CD14-positive monocyte (primary cell): Measurements from ENCODE around the gene BMPR1B. TPM values are rescaled to one million over a fixed set of nuclear protein-coding genes. Genes with fewer than 3 reads are reported as not detected.

Experiments
- DNase-seq, 3 donors: peaks; one replicate each; pipeline ENCODE4 v3.0.0-alpha.2; 2011 to 2022
- H2AFZ ChIP-seq: 2 replicates; pipeline ENCODE4 v1.6.0; 2012; ENCODE audit warnings: mild to moderate bottlenecking, low read depth, low read length, inconsistent platforms; ENCODE audit not compliant: insufficient read depth, poor library complexity, severe bottlenecking
- H3K27ac ChIP-seq, 2 donors: 1 replicate in 1 of 2; 2 replicates in 1 of 2; pipeline ENCODE4 v1.5.1; 2012 to 2013; ENCODE audit warnings: low read length in 2 of 2, control low read depth in 1 of 2, inconsistent platforms in 1 of 2, low read depth in 1 of 2, mild to moderate bottlenecking in 1 of 2
- H3K27me3 ChIP-seq, 2 donors: one replicate each; pipeline versions ENCODE4 v1.6.0 to v1.6.1; 2011 to 2013; ENCODE audit warnings: low read length in 2 of 2; ENCODE audit not compliant: control insufficient read depth in 2 of 2, insufficient read depth in 2 of 2
- H3K36me3 ChIP-seq, 2 donors: replicated peaks in 1 of 2; 1 replicate in 1 of 2; 2 replicates in 1 of 2; pipeline versions ENCODE4 v1.5.1 to v1.6.1; 2012 to 2013; ENCODE audit warnings: low read length in 2 of 2, control low read depth in 1 of 2, inconsistent platforms in 1 of 2, mild to moderate bottlenecking in 1 of 2; ENCODE audit not compliant: insufficient read depth in 2 of 2, control insufficient read depth in 1 of 2
- H3K4me1 ChIP-seq, 2 donors: 1 replicate in 1 of 2; 2 replicates in 1 of 2; pipeline versions ENCODE4 v1.5.1 to v1.6.1; 2012 to 2013; ENCODE audit warnings: low read length in 2 of 2, control low read depth in 1 of 2, inconsistent platforms in 1 of 2, mild to moderate bottlenecking in 1 of 2, moderate library complexity in 1 of 2; ENCODE audit not compliant: insufficient read depth in 2 of 2, control insufficient read depth in 1 of 2
- H3K4me2 ChIP-seq: replicated peaks from 2 replicates; pipeline ENCODE3; 2012; ENCODE audit warnings: low read length, moderate library complexity, mild to moderate bottlenecking; ENCODE audit not compliant: poor library complexity, severe bottlenecking; ENCODE audit errors: extremely low read depth
- H3K4me3 ChIP-seq, 3 experiments: fragments of 200-600 bp in 1 of 3; sonication (generic) in 1 of 3; replicated peaks in 1 of 3; 1 replicate in 2 of 3; 2 replicates in 1 of 3; pipeline ENCODE4 v1.5.1; 2011 to 2013; ENCODE audit warnings: low read length in 3 of 3, mild to moderate bottlenecking in 3 of 3, control low read depth in 2 of 3, low read depth in 2 of 3, inconsistent platforms in 1 of 3, moderate library complexity in 1 of 3
- H3K79me2 ChIP-seq: 2 replicates; pipeline ENCODE4 v1.6.0; 2012; ENCODE audit warnings: mild to moderate bottlenecking, control low read depth, inconsistent platforms, low read length, moderate library complexity; ENCODE audit not compliant: insufficient read depth
- H3K9ac ChIP-seq: 2 replicates; pipeline ENCODE4 v1.6.0; 2017; ENCODE audit warnings: low read length, mild to moderate bottlenecking; ENCODE audit not compliant: insufficient read depth, poor library complexity, severe bottlenecking
- H3K9me3 ChIP-seq, 2 donors: replicated peaks in 1 of 2; 1 replicate in 1 of 2; 2 replicates in 1 of 2; pipeline versions ENCODE4 v1.5.1 to v1.6.1; 2012 to 2013; ENCODE audit warnings: low read length in 2 of 2, control low read depth in 1 of 2; ENCODE audit not compliant: control insufficient read depth in 1 of 2, insufficient read depth in 1 of 2
- H4K20me1 ChIP-seq: 2 replicates; pipeline ENCODE4 v1.6.0; 2012; ENCODE audit warnings: mild to moderate bottlenecking, low read length, control low read depth, moderate library complexity; ENCODE audit not compliant: insufficient read depth
- H3K27ac Mint-ChIP-seq, 7 donors: one replicate each; pipeline ENCODE4 v1.8.0; 2020; ENCODE audit warnings: mild to moderate bottlenecking in 7 of 7, mixed read lengths in 7 of 7, moderate library complexity in 6 of 7, inconsistent platforms in 2 of 7
- H3K27me3 Mint-ChIP-seq, 3 donors: one replicate each; pipeline ENCODE4 v1.8.0; 2021 to 2022; ENCODE audit warnings: low read depth in 3 of 3, mild to moderate bottlenecking in 3 of 3, mixed read lengths in 3 of 3, moderate library complexity in 3 of 3, inconsistent platforms in 1 of 3
- H3K36me3 Mint-ChIP-seq, 2 donors: one replicate each; pipeline ENCODE4 v1.8.0; 2020; ENCODE audit warnings: mixed read lengths in 2 of 2, inconsistent platforms in 1 of 2, mild to moderate bottlenecking in 1 of 2
- H3K4me1 Mint-ChIP-seq: one replicate; pipeline ENCODE4 v1.8.0; 2020; ENCODE audit warnings: mild to moderate bottlenecking, mixed read lengths
- H3K4me3 Mint-ChIP-seq, 2 donors: one replicate each; pipeline ENCODE4 v1.8.0; 2020; ENCODE audit warnings: mild to moderate bottlenecking in 2 of 2, mixed read lengths in 2 of 2, moderate library complexity in 1 of 2
- H3K9me3 Mint-ChIP-seq, 7 donors: one replicate each; pipeline ENCODE4 v1.8.0; 2020 to 2022; ENCODE audit warnings: mixed read lengths in 7 of 7, mild to moderate bottlenecking in 6 of 7, moderate library complexity in 6 of 7, inconsistent platforms in 2 of 7
- WGBS: methylation state at CpG from one replicate; pipeline ENCODE4 v1.1.5; 2013; ENCODE audit warnings: missing lambda C conversion rate; ENCODE audit not compliant: insufficient coverage; 5-methylcytosine and 5-hydroxymethylcytosine counted together
- intact Hi-C, 2 donors: fragments of 100-400 bp; cut with micrococcal nuclease; formaldehyde crosslinking; loops; one replicate each; pipeline versions ENCODE4 v1.15.0 to v1.15.1; 2023
- polyA plus RNA-seq, 3 donors: library from polyadenylated mRNA; depleted of rRNA in 1 of 3; unstranded in 2 of 3; stranded (reverse) in 1 of 3; fragments of 300-500 nt in 2 of 3; fragments of >200 nt in 1 of 3; fragmentation: Illumina TruSeq in 2 of 3; gene quantifications; 1 replicate in 2 of 3; 2 replicates in 1 of 3; pipeline ENCODE4 v1.2.3, GENCODE V29; 2012 to 2021
- TF ChIP-seq, protein P1 (sequence below): fragments of 200-600 bp; IDR thresholded peaks from one replicate; pipeline ENCODE4 v1.8.0; 2022; ENCODE audit warnings: antibody characterized with exemption, mild to moderate bottlenecking

BMPR1B gene
- polyA plus RNA-seq, 3 donors: not detected

DNA sequence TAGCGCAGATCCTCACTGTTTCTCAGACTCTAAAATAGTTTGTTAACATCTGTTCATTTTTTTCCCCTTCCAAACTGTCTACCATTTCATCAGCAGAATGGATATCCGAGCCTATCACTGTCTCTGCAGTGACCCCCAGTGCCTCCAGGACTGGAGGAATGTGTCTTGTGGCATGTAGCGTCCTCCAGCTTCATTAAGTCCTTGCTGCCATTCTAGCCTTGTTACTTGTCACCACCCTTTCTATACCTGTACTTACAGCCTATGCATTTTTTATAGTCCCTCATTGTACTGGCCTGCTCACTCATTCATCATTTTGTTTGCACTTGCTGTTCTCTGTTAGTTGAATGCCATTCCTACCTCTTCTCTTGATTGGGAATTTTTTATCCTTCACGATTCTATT lies 179.1 kb downstream of the BMPR1B start:
- no peaks in the 10 kb centered on the region for H3K9me3 ChIP-seq
- TF ChIP-seq, protein P1, sequence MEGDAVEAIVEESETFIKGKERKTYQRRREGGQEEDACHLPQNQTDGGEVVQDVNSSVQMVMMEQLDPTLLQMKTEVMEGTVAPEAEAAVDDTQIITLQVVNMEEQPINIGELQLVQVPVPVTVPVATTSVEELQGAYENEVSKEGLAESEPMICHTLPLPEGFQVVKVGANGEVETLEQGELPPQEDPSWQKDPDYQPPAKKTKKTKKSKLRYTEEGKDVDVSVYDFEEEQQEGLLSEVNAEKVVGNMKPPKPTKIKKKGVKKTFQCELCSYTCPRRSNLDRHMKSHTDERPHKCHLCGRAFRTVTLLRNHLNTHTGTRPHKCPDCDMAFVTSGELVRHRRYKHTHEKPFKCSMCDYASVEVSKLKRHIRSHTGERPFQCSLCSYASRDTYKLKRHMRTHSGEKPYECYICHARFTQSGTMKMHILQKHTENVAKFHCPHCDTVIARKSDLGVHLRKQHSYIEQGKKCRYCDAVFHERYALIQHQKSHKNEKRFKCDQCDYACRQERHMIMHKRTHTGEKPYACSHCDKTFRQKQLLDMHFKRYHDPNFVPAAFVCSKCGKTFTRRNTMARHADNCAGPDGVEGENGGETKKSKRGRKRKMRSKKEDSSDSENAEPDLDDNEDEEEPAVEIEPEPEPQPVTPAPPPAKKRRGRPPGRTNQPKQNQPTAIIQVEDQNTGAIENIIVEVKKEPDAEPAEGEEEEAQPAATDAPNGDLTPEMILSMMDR: no peak
- H3K27me3 Mint-ChIP-seq: no peaks in the 10 kb centered on the region
- no peak overlapping the region for H2AFZ ChIP-seq
- no peaks in the 10 kb centered on the region for H3K27me3 ChIP-seq
- WGBS: 100% methylated on average over 2 of the region's 4 CpGs
- H3K4me1 ChIP-seq: no peaks in the 10 kb centered on the region
- no peaks in the 10 kb centered on the region for H3K4me1 Mint-ChIP-seq
- H3K36me3 Mint-ChIP-seq: no peaks in the 10 kb centered on the region
- no peaks in the 10 kb centered on the region for H3K36me3 ChIP-seq
- no peak overlapping the region for H3K4me3 ChIP-seq
- no peak overlapping the region for H3K27ac Mint-ChIP-seq
- no peak for DNase-seq
- intact Hi-C loops: no loop called here
- H3K27ac ChIP-seq: no peak overlapping the region
- peaks cover 0 to 3% (median 0%) of the 10 kb centered on the region in 7 donors for H3K9me3 Mint-ChIP-seq
- no peak overlapping the region for H3K4me2 ChIP-seq
- H3K9ac ChIP-seq: no peak overlapping the region
- H3K4me3 Mint-ChIP-seq: no peak overlapping the region
- no peaks in the 10 kb centered on the region for H4K20me1 ChIP-seq
- no peaks in the 10 kb centered on the region for H3K79me2 ChIP-seq

DNA sequence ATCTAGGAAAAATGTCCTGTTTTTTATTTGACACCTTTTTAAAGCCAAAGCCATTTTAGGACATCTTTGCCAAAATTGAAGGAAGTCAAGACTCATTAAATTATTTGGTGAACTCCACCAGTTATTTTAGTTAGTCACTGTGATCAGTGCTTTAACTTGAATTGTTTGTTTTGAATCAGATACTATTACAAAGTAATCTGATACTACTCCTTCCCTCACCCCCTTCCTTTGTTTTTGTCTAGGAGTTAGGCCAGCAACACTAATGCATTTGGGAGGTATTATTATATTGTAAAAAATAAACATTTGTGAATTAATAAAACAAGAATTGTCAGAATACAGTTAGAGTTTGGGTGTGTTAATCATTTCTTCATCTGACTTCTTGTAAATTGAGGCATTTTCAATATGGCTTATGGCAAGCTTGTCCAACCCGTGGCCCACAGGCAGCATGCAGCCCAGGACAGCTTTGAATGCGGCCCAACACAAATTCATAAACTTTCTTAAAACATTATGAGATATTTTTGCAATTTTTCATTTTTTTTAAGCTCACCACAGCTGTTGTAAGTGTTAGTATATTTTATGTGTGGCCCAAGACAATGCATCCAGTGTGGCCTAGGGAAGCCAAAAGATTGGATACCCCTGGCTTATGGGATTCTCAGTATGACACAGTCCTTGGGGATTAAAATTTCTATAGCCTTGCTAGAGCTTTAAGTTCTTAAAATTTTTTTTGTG lies 182.2 kb downstream of the BMPR1B start:
- WGBS: no CpG with 5 or more reads among the region's 2 CpGs
- Histone ChIP-seq H4K20me1 (no peaks in the 10 kb centered on the region), H3K27ac (no peak overlapping the region), H3K9ac (no peak overlapping the region), H3K27me3 (no peaks in the 10 kb centered on the region), H3K4me3 (no peak overlapping the region), H3K36me3 (no peaks in the 10 kb centered on the region), H3K4me2 (no peak overlapping the region), H3K9me3 (no peaks in the 10 kb centered on the region), H3K79me2 (no peaks in the 10 kb centered on the region), H2AFZ (no peak overlapping the region), H3K4me1 (no peaks in the 10 kb centered on the region)
- no peak overlapping the region for H3K4me3 Mint-ChIP-seq
- intact Hi-C loops: no loop called here
- TF ChIP-seq, protein P1: no peak
- peaks cover 0 to 3% (median 0%) of the 10 kb centered on the region in 7 donors for H3K9me3 Mint-ChIP-seq
- no peak for DNase-seq
- no peaks in the 10 kb centered on the region for H3K27me3 Mint-ChIP-seq
- no peaks in the 10 kb centered on the region for H3K36me3 Mint-ChIP-seq
- no peaks in the 10 kb centered on the region for H3K4me1 Mint-ChIP-seq
- no peak overlapping the region for H3K27ac Mint-ChIP-seq
